Measurements from ENCODE around the gene SRRT.
"Not testable (repeated sequence)": the region's sequence is repeated elsewhere in the genome, so short reads cannot be mapped to it uniquely, and the experiment has no call there.

The SRRT gene

GRCh38 chr7:100894860-100895700 lies 20.2 kb downstream of the SRRT start:
- DNase-seq (ENCODE audit: low read depth in 2 of 2) = no peak

- no peak for DNase-seq (ENCODE audit: low read depth in 2 of 2)
Measured at GRCh38 chr7:100895701-100895955, 20.7 kb downstream of the SRRT start, which contains the start of gene ACHE. Gene ACHE (minus strand): TSS chr7:100895888. CDS start chr7:100894232, 1,656 bp downstream.

GRCh38 chr7:100895956-100896731 lies 21.2 kb downstream of the SRRT start:
- DNase-seq (ENCODE audit: low read depth in 2 of 2) = no peak

- DNase-seq (ENCODE audit: low read depth in 2 of 2) = no peak
Measured at GRCh38 chr7:100896732-100897608, 22.1 kb downstream of the SRRT start.

GRCh38 chr7:100897772-100898454 lies 23.0 kb downstream of the SRRT start:
- DNase-seq (ENCODE audit: low read depth in 2 of 2) = no peak

- no peak for DNase-seq (ENCODE audit: low read depth in 2 of 2)
Measured at GRCh38 chr7:100899432-100899831, 24.5 kb downstream of the SRRT start.

- DNase-seq (ENCODE audit: low read depth in 2 of 2) = no peak
Measured at GRCh38 chr7:100900978-100901377, 26.1 kb downstream of the SRRT start.

GRCh38 chr7:100901921-100902332 lies 27.0 kb downstream of the SRRT start:
- DNase-seq (ENCODE audit: low read depth in 2 of 2) = no peak

- DNase-seq (ENCODE audit: low read depth in 2 of 2) = no peak
Measured at GRCh38 chr7:100902638-100903037, 27.7 kb downstream of the SRRT start.

GRCh38 chr7:100908512-100908911 lies 33.6 kb downstream of the SRRT start:
- DNase-seq (ENCODE audit: low read depth in 2 of 2) = no peak

- not testable (repeated sequence) for DNase-seq (ENCODE audit: low read depth in 2 of 2)
Measured at GRCh38 chr7:100910443-100910842, 35.5 kb downstream of the SRRT start.

GRCh38 chr7:100911484-100911883 lies 36.6 kb downstream of the SRRT start:
- DNase-seq (ENCODE audit: low read depth in 2 of 2) = no peak

GRCh38 chr7:100914208-100914878 lies 39.4 kb downstream of the SRRT start:
- no peak for DNase-seq (ENCODE audit: low read depth in 2 of 2)

GRCh38 chr7:100914879-100915447 lies 40.1 kb downstream of the SRRT start:
- no peak for DNase-seq (ENCODE audit: low read depth in 2 of 2)

GRCh38 chr7:100919335-100919734 lies 44.4 kb downstream of the SRRT start:
- DNase-seq (ENCODE audit: low read depth in 2 of 2) = not testable (repeated sequence)

GRCh38 chr7:100919779-100920437 lies 45.0 kb downstream of the SRRT start:
- not testable (repeated sequence) for DNase-seq (ENCODE audit: low read depth in 2 of 2)

GRCh38 chr7:100921039-100921438 lies 46.1 kb downstream of the SRRT start:
- no peak for DNase-seq (ENCODE audit: low read depth in 2 of 2)

- DNase-seq (ENCODE audit: low read depth in 2 of 2) = not testable (repeated sequence)
Measured at GRCh38 chr7:100923616-100924015, 48.7 kb downstream of the SRRT start.

GRCh38 chr7:100929808-100930174 lies 54.9 kb downstream of the SRRT start:
- no peak for DNase-seq (ENCODE audit: low read depth in 2 of 2)

GRCh38 chr7:100933734-100934133 lies 58.8 kb downstream of the SRRT start:
- DNase-seq (ENCODE audit: low read depth in 2 of 2) = no peak
